DMS53 treated with DMSO at 0.1 percent for 48 hours (cell line): ENCODE measurements around the gene NUPR2.
"Not testable (repeated sequence)": the region's sequence is repeated elsewhere in the genome, so short reads cannot be mapped to it uniquely, and the experiment has no call there.

ENCODE experiments used
- DNase-seq: peaks from one replicate; lab custom pipeline; 2025; ENCODE audit not compliant: unreplicated experiment; lab: John Stamatoyannopoulos, UW

NUPR2 gene

DNA sequence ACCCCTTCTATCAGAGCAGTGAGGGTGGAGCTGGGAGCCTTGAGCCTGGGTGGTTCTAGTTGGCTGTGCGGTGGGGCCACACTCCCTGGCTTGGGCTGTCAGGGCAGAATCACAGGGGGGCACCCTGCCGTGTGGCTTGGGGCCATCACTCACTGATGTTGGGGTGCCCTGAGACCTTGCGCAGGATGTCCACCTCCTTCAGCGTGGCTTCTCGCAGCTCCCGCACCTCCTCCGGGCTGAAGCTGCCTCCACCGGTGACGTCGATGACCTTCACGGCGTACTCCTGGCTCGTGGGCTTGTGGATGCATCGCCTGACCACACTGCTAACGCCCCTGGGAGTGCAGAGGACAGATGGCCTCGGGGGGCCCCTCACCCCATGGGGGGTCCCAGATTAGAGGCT lies 28.8 kb downstream of the NUPR2 start:
- no peak for DNase-seq

DNA sequence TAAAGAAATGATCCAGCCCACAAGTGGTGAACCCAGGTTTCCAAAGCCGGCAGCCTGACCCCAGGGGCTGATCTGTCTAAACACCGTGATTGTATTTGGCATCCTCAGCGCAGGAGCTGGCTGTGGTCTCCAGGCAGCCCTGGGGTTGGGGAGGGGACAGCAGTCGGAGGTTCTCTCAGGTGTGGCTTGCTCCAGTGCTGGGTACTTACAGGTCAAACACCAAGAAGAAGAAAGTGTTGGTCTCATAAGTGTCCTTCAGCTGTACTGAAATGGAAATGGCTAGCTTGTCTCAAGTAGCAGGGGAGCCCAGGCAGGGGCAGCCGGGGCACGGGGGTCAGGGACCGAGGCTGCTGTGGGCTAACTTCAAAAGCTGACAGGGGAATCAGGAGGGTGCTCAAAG lies 29.5 kb downstream of the NUPR2 start:
- no peak for DNase-seq

- no peak for DNase-seq
Measured at GRCh38 chr7:56083150-56083785, 32.9 kb downstream of the NUPR2 start.

DNA sequence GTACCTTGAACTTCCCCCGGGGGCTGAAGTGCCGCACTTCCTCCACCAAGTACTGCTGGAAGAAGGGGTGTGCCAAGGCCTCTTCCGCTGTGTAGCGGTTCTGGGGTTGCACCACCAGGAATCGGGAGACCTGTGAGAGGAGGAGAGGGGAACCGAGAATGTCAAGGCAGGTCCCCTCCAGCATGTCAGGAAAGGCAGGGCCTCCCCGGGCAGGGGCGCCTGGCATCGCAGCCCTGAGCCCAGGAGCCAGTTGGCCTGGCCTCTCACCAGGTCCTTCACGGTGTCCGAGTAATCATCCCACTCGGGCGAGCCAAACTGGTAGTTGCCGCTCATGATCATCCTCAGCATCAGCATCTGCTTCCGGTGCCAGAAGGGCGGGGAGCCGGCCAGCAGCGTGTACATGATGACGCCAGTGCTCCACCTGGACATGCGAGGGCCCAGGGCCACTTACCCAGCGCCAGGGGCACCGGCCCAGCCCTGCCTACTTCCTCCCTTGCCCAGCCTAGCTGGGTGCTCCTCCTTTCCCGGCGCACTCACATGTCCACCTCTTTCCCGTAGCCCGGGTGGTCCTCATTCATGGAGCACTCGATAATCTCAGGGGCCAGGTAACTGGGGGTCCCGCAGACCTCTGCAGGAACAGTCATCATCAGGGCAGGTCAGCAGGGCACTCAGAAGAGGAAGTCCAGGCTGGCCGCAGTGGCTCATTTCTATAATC lies 34.4 kb downstream of the NUPR2 start:
- no peak for DNase-seq

DNA sequence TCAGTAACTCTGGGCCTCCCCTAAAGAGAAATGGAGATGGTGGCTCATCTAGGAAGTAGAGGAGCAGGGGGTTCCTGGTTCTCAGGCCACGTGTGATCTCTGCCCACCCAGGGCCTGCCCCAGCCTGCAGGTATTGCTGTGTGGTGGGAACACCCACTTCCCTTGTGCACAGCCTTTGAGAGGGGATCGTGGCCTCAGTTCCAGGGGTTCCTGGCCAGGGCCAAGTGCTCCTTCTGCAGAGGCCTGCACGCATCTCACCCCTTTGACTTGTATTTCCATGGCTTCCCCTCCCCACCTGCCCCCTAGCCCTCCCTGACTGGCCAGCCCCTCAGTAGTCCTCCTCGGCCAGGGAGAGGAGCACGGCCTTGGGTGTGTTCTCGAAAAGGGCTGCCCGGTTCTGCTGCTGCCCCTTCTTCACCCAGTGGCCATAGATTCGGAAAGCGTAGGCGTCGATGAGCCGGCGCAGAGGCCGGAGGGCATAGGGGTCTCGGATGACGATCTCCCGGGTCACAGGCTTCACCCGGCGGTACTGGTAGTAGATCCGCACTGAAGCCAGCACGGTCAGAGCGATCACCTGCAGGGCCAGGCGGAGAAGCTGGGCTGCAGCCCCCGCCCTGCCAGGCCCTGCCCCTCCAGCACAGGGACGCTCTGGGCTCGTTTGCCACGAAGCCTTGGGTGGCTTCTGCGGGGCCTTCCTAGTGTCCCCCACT lies 35.3 kb downstream of the NUPR2 start:
- DNase-seq = not testable (repeated sequence)

DNA sequence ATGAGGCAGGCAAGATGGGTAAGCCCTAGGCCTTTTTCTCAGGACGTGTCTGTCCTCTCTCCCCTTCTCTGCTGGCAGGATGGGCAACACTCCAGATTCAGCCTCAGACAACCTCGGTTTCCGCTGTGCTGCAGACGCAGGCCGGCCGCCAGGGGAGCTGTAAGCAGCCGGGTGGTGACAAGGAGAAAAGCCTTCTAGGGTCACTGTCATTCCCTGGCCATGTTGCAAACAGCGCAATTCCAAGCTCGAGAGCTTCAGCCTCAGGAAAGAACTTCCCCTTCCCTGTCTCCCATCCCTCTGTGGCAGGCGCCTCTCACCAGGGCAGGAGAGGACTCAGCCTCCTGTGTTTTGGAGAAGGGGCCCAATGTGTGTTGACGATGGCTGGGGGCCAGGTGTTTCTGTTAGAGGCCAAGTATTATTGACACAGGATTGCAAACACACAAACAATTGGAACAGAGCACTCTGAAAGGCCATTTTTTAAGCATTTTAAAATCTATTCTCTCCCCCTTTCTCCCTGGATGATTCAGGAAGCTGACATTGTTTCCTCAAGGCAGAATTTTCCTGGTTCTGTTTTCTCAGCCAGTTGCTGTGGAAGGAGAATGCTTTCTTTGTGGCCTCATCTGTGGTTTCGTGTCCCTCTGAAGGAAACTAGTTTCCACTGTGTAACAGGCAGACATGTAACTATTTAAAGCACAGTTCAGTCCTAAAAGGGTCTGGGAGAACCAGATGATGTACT lies 36.6 kb downstream of the NUPR2 start:
- peak; percentile 87 for DNase-seq

DNA sequence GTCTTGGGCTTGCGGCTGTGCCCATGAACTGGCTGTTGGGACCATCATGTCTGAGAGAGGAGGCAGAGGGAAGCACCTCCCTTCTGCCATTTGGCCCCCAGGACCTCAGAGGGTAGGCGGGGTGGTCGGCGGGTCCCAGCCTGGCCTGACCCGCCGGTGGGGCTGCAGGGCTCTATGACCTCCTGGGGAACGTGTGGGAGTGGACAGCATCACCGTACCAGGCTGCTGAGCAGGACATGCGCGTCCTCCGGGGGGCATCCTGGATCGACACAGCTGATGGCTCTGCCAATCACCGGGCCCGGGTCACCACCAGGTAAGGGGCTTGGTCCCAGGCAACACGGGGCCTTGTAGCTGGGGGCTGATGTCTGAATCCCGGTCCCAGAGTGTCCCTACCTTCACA lies 38.0 kb downstream of the NUPR2 start:
- DNase-seq = no peak

GRCh38 chr7:56077681-56078080 lies 38.5 kb downstream of the NUPR2 start:
- DNase-seq = no peak

GRCh38 chr7:56074371-56074791 lies 41.8 kb downstream of the NUPR2 start:
- DNase-seq = peak; percentile 83

DNA sequence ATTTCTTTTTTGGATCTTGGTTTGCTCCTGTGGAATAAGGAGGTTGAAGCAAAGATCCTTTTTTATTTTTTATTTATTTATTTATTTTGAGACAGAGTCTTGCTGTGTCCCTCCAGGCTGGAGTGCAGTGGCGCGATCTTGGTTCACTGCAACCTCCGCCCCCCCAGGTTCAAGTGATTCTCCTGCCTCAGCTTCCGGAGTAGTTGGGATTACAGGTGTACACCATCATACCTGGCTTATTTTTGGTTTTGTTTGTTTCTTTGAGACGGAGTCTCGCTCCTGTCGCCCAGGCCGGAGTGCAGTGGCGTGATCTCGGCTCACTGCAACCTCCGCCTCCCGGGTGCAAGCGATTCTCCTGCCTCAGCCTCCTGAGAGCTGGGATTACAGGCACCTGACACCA lies 49.8 kb downstream of the NUPR2 start:
- not testable (repeated sequence) for DNase-seq
